ENCODE data around the gene BIRC7. TPM values are rescaled to one million over a fixed set of nuclear protein-coding genes. Genes with fewer than 3 reads are reported as not detected.

BIRC7 gene
- total RNA-seq, 2 donors from 2014 or later = 0.94 TPM; not detected in 1

GRCh38 chr20:63222541-63222940 lies 13.2 kb upstream of the BIRC7 start:
- DNase-seq (no peak), ATAC-seq (no peak)
- intact Hi-C loops (cut with DNase I) = no loop called here

DNA sequence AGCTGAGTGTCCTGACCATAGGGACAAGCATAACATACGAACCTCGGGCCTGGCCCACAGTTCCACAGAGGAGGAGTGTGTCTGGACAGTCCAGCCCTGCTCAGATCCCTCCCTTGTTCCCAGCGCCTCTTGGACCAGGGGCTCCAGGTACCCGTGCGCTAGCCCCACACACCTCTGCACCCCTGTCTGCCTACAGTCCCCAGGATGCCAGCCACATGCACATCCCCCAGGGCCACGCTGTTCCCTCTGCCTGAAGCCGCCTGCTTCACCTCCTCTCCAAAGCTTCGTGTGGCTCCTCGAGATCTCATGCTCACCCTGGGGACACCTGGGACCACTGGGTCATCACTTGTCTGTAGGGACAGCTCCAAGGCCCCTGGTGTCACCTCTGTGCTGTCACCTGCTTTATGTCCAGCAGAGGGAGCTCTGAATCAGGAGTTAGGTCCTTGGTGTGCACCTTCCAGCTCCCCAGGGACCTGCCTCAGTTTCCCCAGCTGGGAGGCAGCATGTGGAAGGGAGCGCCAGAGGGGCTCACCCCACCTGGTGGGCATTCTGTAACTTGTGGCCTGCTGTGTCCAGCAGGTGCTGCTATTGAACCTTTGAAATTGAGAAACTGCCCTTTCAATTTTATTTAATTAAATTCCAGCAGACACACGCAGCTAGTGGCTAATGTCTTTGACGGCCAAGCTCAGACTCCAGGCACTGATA lies 12.4 kb upstream of the BIRC7 start:
- ATAC-seq = peak in 1 of 2 donors; percentile 26
- intact Hi-C loops (cut with DNase I) = no loop called here
- no peak for DNase-seq

DNA sequence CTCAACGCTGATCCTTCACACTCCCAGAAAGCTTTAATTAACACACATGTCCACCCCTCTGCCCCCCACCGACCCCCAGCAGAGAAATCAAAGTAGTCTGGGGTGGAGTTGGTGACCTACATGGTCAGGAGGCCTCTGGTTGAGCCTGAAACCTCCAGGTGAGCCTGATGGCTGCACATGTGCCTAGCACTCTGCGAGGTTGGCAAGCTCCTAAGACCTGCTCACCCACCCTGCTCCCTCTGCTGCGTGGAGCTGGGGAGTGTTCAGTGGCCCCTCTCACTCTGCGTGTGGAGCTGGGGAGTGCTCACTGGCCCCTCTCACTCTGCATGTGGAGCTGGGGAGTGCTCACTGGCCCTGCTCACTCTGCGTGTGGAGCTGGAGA lies 11.9 kb upstream of the BIRC7 start:
- no peak for DNase-seq
- intact Hi-C loops (cut with DNase I) = no loop called here

DNA sequence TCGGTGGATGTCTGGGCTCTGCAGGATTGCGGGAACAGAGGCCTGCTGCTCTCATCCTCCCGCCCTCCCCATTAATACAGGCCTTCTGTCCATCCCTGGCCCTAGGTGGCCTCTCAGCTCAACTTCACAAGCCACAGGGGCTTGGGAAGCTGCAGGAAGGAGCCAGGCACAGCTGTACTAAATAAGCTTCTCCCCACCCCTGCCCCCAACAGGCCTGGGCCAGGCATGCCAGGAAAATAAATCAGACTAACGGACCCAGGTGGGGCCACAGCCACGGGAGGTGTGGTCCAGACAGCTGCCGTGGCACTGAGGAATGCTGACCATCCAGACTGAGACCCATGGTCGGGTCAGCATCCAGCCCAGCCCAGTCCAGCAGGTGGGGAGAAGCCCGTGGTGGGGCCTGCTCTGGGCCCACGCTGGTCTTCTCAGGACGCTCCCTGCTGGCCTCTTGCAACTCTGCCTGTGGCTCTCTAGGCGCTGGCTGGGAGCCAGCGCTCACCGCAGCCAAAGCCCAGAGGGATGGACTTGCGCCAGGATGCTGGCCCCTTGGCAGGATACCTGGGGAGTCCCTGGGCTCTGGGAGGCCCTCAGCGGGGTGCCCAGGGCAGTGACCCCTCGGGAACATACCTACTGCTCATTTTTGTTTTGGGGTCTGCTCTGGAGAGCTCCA lies 11.2 kb upstream of the BIRC7 start:
- DNase-seq = peak; percentile 49
- intact Hi-C loops (cut with DNase I) = no loop called here
- peak; percentile 55 to 58 for ATAC-seq

More for the DNA sequence above, 11.9 kb upstream of the BIRC7 start:
- ATAC-seq = no peak

- intact Hi-C loops (cut with DNase I) = no loop called here
- DNase-seq (no peak), ATAC-seq (no peak)
These were observed 10.6 kb upstream of the BIRC7 start for GRCh38 chr20:63225082-63225454.

- intact Hi-C loops (cut with DNase I) = no loop called here
These were observed 9.4 kb upstream of the BIRC7 start for GRCh38 chr20:63226042-63226943.

GRCh38 chr20:63227260-63227659 lies 8.4 kb upstream of the BIRC7 start:
- intact Hi-C loops (cut with DNase I) = no loop called here
- no peak for DNase-seq
- no peak for ATAC-seq

More at GRCh38 chr20:63226042-63226943, 9.4 kb upstream of the BIRC7 start:
- no peak for DNase-seq
- ATAC-seq = no peak

DNA sequence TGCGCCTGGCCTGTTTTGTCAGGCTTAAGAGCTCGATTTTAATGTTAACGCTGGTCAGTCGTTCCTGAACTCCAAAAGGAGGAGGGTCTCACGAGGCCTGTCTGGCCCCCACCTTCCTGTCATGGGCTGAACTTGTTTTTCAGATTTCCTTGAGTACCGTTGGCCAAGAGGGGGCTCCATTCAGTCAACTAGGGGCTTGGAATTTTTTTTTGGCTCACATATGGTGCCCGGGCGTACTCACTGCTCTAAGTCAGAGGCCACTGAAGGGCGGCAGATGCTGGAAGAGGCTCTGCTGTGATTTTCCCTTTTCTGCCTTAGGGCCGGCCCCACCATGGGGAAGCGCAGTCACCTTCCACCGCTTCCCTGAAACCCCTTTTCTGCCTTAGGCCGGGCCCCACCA lies 6.9 kb upstream of the BIRC7 start:
- DNase-seq (no peak), ATAC-seq (no peak)
- intact Hi-C loops (cut with DNase I) = no loop called here

GRCh38 chr20:63230800-63231268 lies 4.9 kb upstream of the BIRC7 start:
- ATAC-seq (peak; percentile 70 to 76), DNase-seq (peak; percentile 67)
- intact Hi-C loops (cut with DNase I) = loop anchor here in 1 of 2 donors (5.0 kb wide), 1 partner anchor 174 kb away; no protein-coding TSS in a partner anchor

DNA sequence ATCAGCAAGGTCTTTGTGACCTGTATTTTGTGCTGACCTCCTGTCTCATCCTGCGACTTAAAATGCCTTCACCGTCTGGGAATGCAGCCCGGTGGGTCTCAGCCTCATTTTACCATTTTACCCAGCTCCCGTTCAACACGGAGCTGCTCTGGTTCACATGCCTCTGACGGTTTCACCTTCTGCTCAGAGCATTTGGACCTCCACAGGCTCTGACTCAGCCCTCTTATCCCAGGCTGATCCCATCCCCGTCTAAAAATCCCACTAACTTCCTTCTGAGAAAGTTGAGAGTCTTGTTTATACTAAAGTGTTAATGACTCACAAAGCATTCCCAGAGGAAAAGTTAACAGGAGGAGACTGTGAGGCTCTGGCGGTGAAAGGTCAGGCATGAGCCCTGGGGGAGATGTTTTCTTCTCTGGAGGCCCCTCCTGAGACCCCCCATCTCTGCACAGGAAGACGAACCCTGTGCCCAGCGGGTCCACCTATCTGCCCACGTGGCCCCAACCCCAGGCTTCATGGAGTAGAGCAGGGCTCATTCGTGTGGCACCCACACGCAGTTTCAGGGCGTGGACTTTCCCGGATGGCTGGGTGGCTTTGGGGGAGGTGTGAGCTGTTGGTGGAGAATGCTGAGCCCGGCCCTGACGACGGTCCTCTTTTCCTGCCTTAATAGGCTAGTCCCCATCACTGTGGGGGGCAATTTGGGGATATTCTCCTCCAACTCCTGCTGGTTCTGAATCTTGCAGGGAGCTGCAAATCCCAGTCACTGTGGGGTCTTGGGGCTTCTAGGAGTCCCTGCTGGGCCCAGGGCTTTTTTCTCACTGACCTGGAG lies 3.3 kb upstream of the BIRC7 start:
- intact Hi-C loops (cut with DNase I) = loop anchor here in 1 of 2 donors (5.0 kb wide), 1 partner anchor 175 kb away; no protein-coding TSS in a partner anchor
- ATAC-seq = peak in 1 of 2 donors; percentile 40
- no peak for DNase-seq

GRCh38 chr20:63233061-63233344 lies 2.7 kb upstream of the BIRC7 start:
- ATAC-seq (no peak), DNase-seq (no peak)
- intact Hi-C loops (cut with DNase I) = loop anchor here in 1 of 2 donors (5.0 kb wide), 1 partner anchor 176 kb away; no protein-coding TSS in a partner anchor

GRCh38 chr20:63233924-63234323 lies 1.8 kb upstream of the BIRC7 start:
- ATAC-seq (no peak), DNase-seq (no peak)
- intact Hi-C loops (cut with DNase I) = loop anchor here in 1 of 2 donors (5.0 kb wide), 1 partner anchor 177 kb away; no protein-coding TSS in a partner anchor

DNA sequence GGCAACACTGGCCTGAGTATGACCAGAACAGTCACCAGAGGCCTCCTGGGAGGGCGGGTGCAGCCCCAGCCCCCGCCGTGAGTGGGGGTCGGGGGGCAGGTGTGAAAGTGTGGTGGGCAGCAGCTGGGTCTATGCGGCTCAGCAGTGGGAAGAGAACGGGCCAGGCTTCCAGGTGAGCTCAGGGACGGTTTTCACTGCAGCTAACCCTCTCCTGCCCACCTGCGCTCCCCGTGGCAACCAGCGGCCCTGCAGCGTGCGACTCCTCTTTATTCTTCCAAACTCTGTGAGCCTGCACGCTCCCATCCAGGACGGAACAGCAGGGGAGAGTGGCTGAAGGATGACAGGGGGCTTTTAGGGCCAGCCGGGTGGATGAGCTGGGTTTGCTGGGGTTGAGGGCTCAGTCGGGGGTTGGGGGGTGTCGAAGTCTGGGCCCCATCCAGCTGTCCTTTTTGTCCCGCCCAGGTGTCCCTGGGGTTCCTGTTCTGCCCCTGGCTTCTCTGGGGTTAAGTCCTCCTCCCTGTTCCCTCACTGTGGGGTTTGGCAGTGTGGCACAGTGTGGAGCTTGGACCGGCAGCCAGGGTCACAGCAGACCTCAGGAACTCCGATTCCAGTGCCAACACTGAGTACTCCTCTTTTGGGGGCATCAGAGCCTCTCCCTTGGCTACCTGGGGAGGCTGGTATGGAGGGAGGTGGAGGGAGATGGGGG lies 859 bp upstream of the BIRC7 start:
- DNase-seq (no peak), ATAC-seq (no peak)
- intact Hi-C loops (cut with DNase I) = loop anchor here in 1 of 2 donors (5.0 kb wide), 1 partner anchor 178 kb away; no protein-coding TSS in a partner anchor

DNA sequence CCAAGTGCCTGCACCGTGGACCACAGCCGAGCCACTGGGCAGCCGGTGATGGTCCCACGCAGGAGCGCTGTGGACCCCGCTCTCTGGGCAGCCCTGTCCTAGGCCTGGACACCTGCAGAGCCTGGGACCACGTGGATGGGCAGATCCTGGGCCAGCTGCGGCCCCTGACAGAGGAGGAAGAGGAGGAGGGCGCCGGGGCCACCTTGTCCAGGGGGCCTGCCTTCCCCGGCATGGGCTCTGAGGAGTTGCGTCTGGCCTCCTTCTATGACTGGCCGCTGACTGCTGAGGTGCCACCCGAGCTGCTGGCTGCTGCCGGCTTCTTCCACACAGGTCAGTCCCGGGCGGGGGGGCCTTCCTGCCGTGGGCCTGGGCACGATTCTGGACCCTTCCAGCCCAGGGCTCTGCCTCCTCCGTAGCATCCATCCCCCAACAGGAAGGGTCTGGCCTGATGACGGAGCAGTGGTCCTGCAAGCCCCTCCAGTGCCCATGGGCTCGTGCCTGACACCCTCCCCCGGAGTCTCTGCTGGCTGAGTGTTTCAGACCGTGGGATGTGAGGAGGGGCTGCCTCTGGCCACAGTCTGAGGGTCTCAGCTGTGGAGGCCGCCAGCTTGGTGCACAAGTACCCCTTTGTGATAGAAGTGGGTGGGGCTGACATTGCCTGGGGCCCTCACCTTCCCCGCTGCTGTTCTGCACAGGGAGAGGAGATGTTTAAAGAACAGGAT lies 572 bp downstream of the BIRC7 start:
- ATAC-seq (no peak), DNase-seq (no peak)
- intact Hi-C loops (cut with DNase I) = no loop called here

DNA sequence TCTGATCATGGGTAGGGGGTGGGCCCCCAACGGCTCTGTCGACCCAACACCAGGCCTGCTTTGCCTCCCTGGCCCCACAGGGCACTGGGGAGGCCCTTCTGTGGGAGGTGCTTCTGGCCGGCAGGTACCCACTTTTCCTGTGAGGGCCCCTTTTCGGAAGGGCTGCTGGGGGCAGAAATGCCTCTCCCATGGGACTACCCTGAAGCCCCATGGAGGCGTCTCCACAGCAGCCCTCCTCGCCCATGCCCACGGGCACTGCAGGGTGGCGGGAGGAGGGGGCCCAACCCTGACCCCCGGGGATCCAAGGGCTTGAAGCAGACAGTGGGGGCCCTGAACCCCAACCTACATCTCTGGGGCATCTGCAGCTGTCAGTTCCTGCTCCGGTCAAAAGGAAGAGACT lies 2.3 kb downstream of the BIRC7 start:
- DNase-seq (no peak), ATAC-seq (no peak)
- intact Hi-C loops (cut with DNase I) = no loop called here

GRCh38 chr20:63238514-63239125 lies 2.9 kb downstream of the BIRC7 start:
- intact Hi-C loops (cut with DNase I) = no loop called here
- no peak for ATAC-seq
- DNase-seq = no peak

DNA sequence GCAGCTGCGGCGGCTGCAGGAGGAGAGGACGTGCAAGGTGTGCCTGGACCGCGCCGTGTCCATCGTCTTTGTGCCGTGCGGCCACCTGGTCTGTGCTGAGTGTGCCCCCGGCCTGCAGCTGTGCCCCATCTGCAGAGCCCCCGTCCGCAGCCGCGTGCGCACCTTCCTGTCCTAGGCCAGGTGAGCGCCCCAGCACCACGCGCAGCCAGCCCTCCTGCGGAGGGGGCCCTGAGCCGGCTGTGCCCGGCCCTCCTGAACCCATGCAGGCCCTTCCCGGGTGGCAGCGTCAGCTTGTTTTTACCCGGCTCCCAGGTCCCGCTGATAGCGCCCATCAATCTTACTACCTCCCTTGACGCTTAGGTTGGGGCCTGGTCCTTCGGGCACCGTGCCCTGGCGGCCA lies 3.7 kb downstream of the BIRC7 start:
- no peak for DNase-seq
- no peak for ATAC-seq
- intact Hi-C loops (cut with DNase I) = no loop called here

Data from left cardiac atrium (tissue), 4 donors.